Raji (cell line): ENCODE measurements around the gene BCL7A.

Source experiments
- POLR2A ChIP-seq: IDR thresholded peaks from 2 replicates; pipeline ENCODE4 v1.6.1; 2011; ENCODE audit warnings: low read depth, low read length, control low read depth; ENCODE audit not compliant: insufficient read depth

BCL7A gene

DNA sequence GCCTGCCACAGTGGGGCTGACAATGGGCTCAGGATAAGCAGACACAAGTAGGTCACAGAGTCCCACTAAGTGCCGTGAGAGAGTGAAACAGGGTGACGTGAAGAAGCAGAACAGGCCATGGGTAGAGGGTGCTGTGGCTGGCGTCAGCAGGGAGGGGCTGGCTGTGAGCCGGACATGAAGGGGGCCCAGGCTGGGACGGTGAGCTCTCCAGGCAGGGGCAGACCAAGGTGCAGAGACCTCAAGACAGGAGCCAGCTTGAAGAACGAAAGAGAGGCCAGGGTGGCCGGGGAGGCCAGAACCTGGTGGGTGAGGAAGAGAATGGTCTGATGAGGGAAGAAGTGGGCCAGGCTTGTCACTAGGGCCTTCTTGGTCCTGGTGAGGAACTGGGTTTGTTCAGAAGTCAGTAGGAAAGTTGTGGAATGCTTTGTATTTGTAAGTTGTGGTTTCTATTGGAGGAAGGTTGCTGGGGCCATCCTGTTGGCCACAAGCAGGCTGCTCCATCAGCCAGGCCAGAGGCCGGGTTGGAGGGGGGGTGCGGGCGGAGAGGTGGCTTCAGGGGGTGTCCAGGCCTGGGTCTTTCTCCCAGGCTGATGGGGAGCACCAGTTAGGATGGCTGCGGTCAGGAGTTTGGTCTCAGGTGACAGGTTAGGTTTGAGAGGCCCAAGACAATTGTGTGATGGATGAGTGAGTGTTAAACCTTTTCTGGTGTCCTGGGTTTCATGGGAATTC lies 35.5 kb downstream of the BCL7A start:
- TF ChIP-seq POLR2A: no peak

DNA sequence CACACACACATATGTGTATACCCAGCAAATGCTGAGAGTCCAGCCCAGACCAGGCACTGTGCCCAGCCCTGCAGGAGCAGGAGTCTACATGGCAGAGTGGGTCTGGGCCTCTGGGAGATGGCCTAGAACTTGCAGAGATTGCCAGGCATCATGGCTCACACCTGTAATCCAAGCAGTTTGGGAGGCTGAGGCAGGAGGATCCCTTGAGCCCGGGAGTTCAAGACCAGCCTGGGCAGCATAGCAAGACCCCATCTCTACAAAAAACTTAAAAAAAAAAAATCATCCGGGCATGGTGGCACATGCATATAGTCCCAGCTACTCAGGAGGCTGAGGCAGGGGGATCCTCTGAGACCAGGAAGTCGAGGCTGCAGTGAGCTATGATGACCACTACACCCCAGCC lies 36.1 kb downstream of the BCL7A start:
- no peak for TF ChIP-seq POLR2A

DNA sequence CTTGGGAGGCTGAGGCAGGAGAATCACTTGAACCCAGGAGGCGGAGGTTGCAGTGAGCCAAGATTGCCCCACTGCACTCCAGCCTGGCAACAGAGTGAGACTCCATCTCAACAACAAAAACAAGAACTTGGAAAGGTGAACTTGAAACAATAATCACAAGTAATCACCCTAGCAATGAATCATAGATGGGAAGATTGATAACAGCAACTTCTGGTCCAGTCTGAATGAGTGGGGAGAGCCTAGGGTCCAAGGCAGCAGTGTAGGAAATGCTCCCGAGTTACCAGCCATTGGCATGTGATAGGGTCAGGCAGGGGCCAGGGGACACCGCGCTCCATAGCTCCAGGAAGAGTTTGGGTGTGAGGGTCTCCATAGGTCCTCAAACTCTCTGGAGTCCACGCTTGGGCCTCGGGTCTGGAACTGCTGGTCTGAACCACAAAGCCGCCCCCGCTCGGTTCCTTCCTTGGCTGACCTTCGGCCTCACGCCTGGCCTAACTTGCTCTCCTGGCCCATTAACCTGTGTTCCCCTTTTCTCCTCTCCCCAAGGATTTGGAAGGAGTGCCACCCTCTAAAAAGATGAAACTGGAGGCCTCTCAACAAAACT lies 37.0 kb downstream of the BCL7A start:
- TF ChIP-seq POLR2A: no peak

DNA sequence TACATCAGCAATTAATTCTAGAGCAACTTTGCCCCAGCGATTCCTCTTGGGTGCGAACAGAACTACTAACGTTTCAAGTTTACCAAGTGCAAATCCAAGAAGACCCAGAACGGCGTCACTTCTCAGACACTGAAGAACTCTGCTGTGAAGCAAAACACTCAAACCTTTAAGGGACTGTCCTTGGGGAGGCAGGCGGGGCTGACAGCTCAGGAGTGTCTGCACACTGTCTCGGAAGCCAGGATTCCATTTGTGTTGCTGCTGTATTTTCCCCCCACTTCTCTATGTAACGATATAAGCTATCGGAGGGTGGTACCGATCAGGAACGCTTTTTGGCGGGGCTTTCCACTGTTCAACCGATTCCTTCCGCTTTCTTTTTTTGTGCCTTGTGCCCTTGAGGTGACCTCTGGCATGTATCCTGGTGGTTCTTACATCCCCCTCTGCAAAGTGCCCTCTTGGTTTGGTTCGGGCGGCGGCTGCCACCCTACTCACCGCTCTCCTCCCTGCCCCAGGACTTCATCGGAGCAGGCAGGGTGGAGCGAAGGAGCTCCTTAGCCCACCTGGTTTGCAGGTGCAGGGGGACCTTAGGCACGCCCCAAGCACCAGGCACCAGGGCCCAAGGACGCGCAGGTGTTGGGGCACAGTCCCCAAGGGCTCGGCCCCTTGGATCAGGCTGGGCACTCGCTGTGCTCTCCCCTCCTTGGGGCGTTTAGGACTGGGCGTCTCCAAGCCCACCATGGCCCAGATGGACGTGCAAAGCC lies 37.7 kb downstream of the BCL7A start:
- no peak for TF ChIP-seq POLR2A

DNA sequence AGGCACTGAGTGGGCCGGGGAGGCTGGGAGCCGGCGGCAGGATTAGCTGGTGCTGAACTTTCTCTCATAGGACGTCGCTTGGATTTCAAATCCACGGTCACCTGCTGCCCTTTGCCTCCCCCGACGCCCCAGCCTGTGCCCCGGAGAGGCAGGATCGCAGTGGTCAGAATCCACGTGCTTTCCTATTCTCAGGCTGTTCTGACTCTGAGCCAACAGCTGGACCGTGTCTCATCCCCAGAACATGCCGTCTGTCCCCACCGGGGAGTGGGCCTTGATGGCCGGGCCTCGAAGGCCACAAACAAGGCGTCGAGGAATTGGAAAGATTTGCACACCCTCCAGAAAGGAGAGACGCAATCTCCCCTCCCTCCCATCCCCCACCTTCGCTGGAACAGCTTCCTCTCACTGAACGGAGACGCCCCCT lies 38.4 kb downstream of the BCL7A start:
- TF ChIP-seq POLR2A: no peak

DNA sequence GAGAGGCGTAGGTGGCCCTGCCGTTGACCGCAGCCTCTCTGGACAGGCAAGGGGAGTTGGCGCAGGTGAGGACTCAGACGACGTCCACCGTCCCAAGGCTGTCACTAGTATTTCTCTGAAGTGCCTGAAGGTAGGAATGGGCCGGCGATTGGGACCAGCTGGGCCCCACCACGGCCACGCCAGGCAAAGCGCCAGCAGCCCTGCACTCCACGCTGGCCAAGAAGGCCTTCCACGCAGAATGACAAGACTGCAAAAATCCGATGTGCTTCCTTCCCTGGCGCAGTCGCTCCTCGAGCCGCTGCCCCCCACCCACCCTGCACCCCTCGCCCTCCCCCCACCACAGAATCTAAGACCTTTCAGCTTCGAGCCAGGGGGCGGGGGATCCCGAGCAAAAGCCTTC lies 39.6 kb downstream of the BCL7A start:
- TF ChIP-seq POLR2A: no peak

DNA sequence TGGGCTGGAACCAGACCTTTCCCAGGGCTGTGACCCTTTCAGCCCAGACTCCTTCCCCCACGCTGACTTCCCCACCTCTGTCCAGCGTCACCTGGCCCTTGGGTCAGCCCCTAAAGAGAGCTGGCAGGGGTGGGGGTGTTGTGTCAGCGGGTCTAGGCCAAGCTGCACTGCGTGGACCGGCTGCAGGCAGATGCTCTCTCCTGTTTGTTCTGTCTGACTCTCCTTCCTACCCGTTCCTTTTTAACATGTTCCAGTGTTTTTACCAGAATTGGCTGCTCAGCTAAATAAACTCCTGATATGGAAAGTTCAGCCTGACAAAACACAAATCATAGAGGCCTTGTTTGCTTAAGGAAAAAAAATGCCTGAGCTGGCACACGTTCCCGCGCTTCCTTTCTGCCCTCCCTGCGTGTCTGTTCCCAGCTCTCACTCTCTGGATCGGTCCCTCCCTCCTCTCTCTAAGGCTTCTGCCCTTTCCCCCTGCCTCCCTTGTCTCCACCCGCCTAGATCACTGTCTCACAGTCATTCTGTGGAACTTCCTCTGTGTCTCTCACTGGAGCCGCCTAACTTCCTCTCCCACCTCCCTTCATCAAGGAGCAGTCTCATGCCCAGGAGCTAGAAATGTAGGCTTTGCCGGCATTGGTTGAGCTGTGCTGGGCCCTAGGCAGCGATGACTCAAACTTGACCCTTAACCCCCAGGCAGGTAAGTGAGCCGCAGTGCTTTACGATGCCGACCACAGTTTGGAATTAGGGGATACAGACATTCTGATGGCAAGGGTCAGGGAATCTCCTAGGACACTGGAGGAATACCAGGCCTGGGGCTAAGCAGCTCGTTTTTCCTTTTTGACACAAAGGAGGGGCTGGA lies 41.4 kb downstream of the BCL7A start:
- no peak for TF ChIP-seq POLR2A

DNA sequence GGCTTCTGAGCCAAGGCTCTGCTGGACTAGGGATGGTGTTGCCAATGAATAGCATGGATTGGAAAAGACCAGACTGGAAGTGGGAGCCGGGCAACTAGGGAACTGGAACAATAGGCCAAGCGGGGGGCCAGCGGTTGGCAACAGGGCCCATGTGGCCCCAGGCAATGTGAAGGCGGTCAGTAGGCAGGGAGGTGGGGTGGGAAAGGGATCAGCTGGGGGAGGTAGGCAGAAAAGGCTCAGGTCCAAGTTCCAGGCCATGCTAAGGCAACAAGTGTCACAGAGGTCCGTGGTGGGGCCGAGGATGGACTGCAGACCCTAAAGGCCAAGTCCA lies 42.0 kb downstream of the BCL7A start:
- no peak for TF ChIP-seq POLR2A

DNA sequence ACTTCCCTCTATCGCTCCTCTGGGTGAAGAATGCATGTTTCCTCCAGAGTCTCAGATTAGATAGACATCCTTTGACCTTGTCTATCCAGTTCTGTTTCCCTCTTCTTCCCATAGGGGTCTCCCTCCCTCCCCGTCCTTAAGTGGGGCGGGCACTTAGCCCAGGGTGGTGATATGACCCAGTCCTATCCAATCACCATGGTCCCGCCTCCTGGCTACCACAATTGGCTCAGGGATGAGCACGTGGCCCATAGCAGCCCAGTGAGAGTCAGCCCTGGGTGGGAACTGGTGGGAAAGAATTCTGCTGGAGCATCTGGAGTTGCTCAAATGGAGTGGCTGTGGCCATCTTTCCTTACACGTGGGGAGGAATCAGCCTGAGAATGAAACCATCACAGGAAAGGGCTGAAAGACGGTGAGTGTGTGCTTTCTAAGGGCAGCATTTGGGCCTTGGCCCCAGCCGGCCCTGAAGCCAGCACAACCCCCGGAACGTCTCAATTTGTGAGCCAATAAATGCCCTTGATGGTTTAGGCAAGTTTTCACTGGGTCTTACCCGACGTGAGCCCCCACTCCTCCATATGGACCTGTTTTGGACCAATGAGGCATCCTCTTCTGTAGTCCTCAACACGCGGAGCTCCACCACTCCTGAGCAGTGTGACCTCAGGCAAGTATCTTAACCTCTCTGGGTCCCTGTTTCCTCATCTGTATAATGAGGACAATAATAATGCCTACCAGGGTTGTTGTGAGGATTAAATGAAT lies 42.5 kb downstream of the BCL7A start:
- no peak for TF ChIP-seq POLR2A

DNA sequence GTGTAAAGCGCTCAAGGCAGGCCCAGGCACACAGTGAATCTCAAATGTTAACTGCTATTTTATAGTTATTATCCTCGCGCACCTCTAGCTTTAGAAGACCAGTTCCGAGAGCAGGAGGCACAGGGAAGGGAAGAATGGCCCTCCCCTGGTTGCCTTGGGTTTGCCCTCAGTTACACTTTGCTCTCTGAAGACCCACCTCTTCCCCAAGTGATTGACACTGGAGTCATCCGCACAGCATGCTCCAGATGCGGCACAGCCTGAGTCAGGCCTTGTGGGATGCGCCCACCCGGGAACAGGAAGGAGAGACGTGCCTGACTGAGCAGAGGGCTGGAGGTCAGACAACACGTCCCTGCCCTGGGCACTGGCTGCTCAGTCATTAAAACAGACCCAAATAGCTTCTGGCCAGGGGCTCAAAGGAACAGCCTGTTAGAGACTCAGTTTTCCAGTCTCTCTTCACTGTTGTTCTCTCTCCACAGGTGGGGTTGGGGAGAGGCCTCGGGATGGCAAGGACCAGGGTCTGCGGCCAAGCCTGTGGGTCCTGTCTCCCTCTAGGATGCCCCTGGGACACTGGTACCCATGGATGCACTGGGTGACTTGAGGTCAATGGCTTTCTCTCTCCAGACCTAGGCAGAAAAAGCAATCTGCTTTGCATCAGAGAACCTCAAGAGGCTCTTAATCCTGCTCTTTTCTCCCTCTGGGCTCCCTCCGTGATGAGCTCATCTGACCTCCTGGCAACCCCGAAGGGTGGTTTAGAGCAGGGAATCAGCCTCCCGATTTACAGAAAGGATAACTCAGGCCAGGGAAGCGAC lies 43.3 kb downstream of the BCL7A start:
- no peak for TF ChIP-seq POLR2A

DNA sequence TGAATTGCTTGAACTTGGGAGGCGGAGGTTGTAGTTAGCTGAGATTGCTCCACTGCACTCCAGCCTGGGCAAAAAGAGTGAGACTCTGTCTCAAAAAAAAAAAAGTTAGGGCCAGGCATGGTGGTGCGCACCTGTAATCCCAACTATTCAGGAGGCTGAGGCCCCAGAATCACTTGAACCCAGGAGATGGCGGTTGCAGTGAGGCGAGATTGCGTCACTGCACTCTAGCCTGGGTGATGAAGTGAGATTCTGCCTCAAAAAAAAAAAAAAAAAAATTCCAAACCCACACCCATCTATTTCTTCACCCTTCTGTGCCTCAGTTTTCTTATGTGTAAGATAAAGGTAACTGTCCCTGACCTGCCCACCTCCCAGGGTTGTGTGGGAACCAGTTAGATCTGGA lies 45.9 kb downstream of the BCL7A start:
- no peak for TF ChIP-seq POLR2A

DNA sequence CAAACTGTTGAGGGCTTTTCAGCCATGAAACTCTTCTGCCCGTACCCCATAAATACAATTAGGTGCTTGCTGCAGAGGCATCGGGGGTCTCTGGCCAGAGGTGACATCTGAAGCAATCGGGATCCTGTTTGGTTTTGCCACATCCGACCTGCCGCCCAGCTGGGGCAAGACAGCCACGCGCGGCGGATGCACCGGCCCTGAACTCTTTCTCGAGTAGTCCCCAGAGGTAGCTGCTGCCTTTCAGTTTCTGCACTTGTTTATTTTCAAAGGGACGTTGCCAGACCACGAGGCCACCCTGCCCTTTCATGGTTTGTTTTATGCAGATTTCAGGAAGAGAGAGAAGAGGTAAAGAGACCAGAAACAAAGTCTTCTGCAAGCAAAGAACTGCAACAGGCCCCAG lies 46.3 kb downstream of the BCL7A start:
- TF ChIP-seq POLR2A: no peak

DNA sequence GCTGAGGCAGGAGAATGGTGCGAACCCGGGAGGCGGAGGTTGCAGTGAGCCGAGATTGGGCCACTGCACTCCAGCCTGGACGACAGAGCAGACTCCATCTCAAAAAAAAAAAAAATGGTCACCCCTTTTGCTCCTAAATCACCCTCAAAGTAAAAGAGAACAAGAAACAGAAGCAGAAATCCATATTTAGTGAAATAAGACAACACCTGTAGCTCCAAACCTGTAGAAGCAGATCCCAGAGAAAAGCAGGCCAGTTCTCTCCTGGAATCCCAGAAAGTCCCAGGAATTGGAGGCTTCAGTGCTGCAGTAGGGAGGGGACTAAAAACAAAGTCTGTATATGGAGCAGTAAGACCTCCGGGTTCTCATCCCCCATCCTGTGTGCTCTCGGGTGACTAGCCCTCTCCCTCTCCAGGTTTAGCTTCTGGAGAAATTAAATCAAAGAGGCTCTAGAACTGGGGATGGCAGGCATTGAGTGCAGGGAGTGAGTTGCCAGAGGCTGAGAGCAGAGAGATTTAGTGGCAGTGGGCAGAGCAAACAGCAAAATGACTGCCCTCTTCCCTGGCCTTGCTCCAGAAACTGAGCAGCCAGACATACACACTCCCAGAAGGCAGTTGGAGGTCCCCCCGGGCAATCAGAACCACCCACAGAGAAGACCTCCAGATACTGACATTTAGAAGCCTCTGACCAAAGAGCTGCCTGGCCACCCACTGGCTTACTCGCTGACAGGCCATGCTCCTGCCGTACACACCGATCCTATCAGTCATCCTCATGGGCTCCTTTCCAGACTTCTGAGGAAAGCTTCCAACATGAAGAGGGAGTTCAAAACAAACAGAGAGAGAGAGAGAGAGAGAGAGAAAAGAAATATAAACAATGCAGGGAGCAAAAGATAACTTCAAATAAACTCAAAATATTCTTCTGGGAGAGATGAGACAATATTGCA lies 50.6 kb downstream of the BCL7A start:
- TF ChIP-seq POLR2A: no peak
